WTC11 (cell line): ENCODE measurements around the gene CAPN2. TPM values are rescaled to one million over a fixed set of nuclear protein-coding genes. Genes with fewer than 3 reads are reported as not detected.
A peak's percentile ranks its signal among the peaks of the same experiment; 100 is the strongest.

Experiments used
- ATAC-seq: fragments of 200-7000 bp; cut with Tn5 transposase; 2 replicates; pipeline ENCODE4 v1.10.0; 2021; ENCODE audit warnings: mild to moderate bottlenecking, moderate library complexity
- CTCF ChIA-PET: fragments of 300-600 bp; sonication (Branson Sonifier 250); formaldehyde crosslinking; loops from one replicate; lab custom pipeline; 2021; ENCODE audit warnings: antibody characterized with exemption; lab: Charles Lee
- POLR2A ChIA-PET: fragments of 350-600 bp; sonication (Branson Sonifier 250); formaldehyde crosslinking; loops from one replicate; lab custom pipeline; 2021; ENCODE audit warnings: antibody characterized with exemption; lab: Charles Lee
- DNase-seq: peaks from one replicate; pipeline ENCODE4 v3.0.0; 2021; ENCODE audit warnings: low spot score
- H3K27ac Mint-ChIP-seq: 2 replicates; pipeline ENCODE4 v1.8.0; 2021; ENCODE audit warnings: mixed read lengths
- H3K27me3 Mint-ChIP-seq: 2 replicates; pipeline ENCODE4 v1.8.0; 2021; ENCODE audit warnings: low read depth, mild to moderate bottlenecking, moderate library complexity, mixed read lengths
- H3K36me3 Mint-ChIP-seq: 2 replicates; pipeline ENCODE4 v1.8.0; 2021; ENCODE audit warnings: mixed read lengths
- H3K4me1 Mint-ChIP-seq: 2 replicates; pipeline ENCODE4 v1.8.0; 2022; ENCODE audit warnings: mixed read lengths
- H3K4me3 Mint-ChIP-seq: 2 replicates; pipeline ENCODE4 v1.8.0; 2021; ENCODE audit warnings: mild to moderate bottlenecking, moderate library complexity, mixed read lengths
- H3K9me3 Mint-ChIP-seq: 2 replicates; pipeline ENCODE4 v1.8.0; 2021; ENCODE audit warnings: mixed read lengths
- E2F1 ChIP-seq: sonication (generic); formaldehyde crosslinking; IDR thresholded peaks from 2 replicates; pipeline ENCODE4 v1.8.0; 2022; ENCODE audit warnings: mild to moderate bottlenecking, missing genetic modification reagents
- NFE2L1 ChIP-seq: sonication (generic); formaldehyde crosslinking; IDR thresholded peaks from 2 replicates; pipeline ENCODE4 v1.8.1; 2023; ENCODE audit warnings: missing genetic modification reagents
- NR3C1 ChIP-seq: sonication (generic); formaldehyde crosslinking; conservative IDR thresholded peaks from 2 replicates; pipeline ENCODE4 v1.8.1; 2023; ENCODE audit warnings: low read depth, mild to moderate bottlenecking, missing genetic modification reagents
- SMAD3 ChIP-seq: sonication (generic); formaldehyde crosslinking; IDR thresholded peaks from 2 replicates; pipeline ENCODE4 v1.8.0; 2022; ENCODE audit warnings: missing genetic modification reagents, mild to moderate bottlenecking, borderline replicate concordance
- ZNF317 ChIP-seq: sonication (generic); formaldehyde crosslinking; IDR thresholded peaks from 2 replicates; pipeline ENCODE4 v1.8.1; 2023; ENCODE audit warnings: low read depth, mild to moderate bottlenecking, moderate library complexity, missing genetic modification reagents, borderline replicate concordance
- total RNA-seq: library from RNA; stranded (reverse); gene quantifications from 3 replicates; pipeline ENCODE4 v1.2.3, GENCODE V29; 2021
- TF ChIP-seq, protein P1 (sequence below): sonication (generic); formaldehyde crosslinking; conservative IDR thresholded peaks from 2 replicates; pipeline ENCODE4 v1.8.1; 2023; ENCODE audit warnings: mild to moderate bottlenecking, low read depth, missing genetic modification reagents, moderate library complexity
- TF ChIP-seq, protein P2 (sequence below): sonication (generic); formaldehyde crosslinking; IDR thresholded peaks from 2 replicates; pipeline ENCODE4 v1.8.0; 2022; ENCODE audit warnings: missing genetic modification reagents

CAPN2 gene
- total RNA-seq, 1 experiment from 2014 or later: 21.3 TPM

GRCh38 chr1:223824287-223824686 lies 111.9 kb downstream of the CAPN2 start (continued):
- TF ChIP-seq NR3C1 (CRISPR knock-in tag): no peak
- TF ChIP-seq, protein P1, sequence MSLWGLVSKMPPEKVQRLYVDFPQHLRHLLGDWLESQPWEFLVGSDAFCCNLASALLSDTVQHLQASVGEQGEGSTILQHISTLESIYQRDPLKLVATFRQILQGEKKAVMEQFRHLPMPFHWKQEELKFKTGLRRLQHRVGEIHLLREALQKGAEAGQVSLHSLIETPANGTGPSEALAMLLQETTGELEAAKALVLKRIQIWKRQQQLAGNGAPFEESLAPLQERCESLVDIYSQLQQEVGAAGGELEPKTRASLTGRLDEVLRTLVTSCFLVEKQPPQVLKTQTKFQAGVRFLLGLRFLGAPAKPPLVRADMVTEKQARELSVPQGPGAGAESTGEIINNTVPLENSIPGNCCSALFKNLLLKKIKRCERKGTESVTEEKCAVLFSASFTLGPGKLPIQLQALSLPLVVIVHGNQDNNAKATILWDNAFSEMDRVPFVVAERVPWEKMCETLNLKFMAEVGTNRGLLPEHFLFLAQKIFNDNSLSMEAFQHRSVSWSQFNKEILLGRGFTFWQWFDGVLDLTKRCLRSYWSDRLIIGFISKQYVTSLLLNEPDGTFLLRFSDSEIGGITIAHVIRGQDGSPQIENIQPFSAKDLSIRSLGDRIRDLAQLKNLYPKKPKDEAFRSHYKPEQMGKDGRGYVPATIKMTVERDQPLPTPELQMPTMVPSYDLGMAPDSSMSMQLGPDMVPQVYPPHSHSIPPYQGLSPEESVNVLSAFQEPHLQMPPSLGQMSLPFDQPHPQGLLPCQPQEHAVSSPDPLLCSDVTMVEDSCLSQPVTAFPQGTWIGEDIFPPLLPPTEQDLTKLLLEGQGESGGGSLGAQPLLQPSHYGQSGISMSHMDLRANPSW (CRISPR knock-in tag): no peak
- TF ChIP-seq, all 79 proteins: peak for 0

GRCh38 chr1:223824712-223825111 lies 112.4 kb downstream of the CAPN2 start:
- H3K9me3 Mint-ChIP-seq: peaks cover 4% of the 10 kb centered on the region; the same call in 1 of the 2 replicates
- no peaks in the 10 kb centered on the region for H3K27me3 Mint-ChIP-seq
- H3K36me3 Mint-ChIP-seq: peaks cover 16% of the 10 kb centered on the region
- H3K4me1 Mint-ChIP-seq: peaks cover 62% of the 10 kb centered on the region
- ChIA-PET POLR2A (no interaction called here), CTCF (interaction anchor here (1.0 kb wide), 1 partner anchor 13 kb away, joined by 5 read pairs; no protein-coding TSS in a partner anchor)
- TF ChIP-seq ZNF317 (CRISPR knock-in tag) (no peak), E2F1 (no peak), SMAD3 (CRISPR knock-in tag) (no peak), NFE2L1 (CRISPR knock-in tag) (no peak)
- TF ChIP-seq, protein P2, sequence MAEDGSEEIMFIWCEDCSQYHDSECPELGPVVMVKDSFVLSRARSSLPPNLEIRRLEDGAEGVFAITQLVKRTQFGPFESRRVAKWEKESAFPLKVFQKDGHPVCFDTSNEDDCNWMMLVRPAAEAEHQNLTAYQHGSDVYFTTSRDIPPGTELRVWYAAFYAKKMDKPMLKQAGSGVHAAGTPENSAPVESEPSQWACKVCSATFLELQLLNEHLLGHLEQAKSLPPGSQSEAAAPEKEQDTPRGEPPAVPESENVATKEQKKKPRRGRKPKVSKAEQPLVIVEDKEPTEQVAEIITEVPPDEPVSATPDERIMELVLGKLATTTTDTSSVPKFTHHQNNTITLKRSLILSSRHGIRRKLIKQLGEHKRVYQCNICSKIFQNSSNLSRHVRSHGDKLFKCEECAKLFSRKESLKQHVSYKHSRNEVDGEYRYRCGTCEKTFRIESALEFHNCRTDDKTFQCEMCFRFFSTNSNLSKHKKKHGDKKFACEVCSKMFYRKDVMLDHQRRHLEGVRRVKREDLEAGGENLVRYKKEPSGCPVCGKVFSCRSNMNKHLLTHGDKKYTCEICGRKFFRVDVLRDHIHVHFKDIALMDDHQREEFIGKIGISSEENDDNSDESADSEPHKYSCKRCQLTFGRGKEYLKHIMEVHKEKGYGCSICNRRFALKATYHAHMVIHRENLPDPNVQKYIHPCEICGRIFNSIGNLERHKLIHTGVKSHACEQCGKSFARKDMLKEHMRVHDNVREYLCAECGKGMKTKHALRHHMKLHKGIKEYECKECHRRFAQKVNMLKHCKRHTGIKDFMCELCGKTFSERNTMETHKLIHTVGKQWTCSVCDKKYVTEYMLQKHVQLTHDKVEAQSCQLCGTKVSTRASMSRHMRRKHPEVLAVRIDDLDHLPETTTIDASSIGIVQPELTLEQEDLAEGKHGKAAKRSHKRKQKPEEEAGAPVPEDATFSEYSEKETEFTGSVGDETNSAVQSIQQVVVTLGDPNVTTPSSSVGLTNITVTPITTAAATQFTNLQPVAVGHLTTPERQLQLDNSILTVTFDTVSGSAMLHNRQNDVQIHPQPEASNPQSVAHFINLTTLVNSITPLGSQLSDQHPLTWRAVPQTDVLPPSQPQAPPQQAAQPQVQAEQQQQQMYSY (CRISPR knock-in tag): no peak
- DNase-seq (no peak), ATAC-seq (no peak; the same call in 1 of the 2 replicates)
- no peak overlapping the region for H3K4me3 Mint-ChIP-seq
- peak overlapping the region; percentile 34; the same call in 1 of the 2 replicates for H3K27ac Mint-ChIP-seq

Other genes starting within 250 kb of the CAPN2 start
- gene CAPN8, start 46.8 kb upstream of the CAPN2 start, total RNA-seq: 0.14 to 0.28 TPM in 2 of 3 replicates, not detected in the other
- 39.3 to 42.7 TPM (median 41.4 TPM) in 3 replicates for gene TP53BP2, start 133.4 kb downstream of the CAPN2 start, total RNA-seq